ENCODE results near the gene UBE2J2. TPM values are rescaled to one million over a fixed set of nuclear protein-coding genes. Genes with fewer than 3 reads are reported as not detected.

UBE2J2 gene
- total and polyA plus RNA-seq, 2 of the 13 experiments (the other 11 are each of a cell fraction or from before 2014, with no cell fraction given): 25.4 to 29.4 TPM

DNA sequence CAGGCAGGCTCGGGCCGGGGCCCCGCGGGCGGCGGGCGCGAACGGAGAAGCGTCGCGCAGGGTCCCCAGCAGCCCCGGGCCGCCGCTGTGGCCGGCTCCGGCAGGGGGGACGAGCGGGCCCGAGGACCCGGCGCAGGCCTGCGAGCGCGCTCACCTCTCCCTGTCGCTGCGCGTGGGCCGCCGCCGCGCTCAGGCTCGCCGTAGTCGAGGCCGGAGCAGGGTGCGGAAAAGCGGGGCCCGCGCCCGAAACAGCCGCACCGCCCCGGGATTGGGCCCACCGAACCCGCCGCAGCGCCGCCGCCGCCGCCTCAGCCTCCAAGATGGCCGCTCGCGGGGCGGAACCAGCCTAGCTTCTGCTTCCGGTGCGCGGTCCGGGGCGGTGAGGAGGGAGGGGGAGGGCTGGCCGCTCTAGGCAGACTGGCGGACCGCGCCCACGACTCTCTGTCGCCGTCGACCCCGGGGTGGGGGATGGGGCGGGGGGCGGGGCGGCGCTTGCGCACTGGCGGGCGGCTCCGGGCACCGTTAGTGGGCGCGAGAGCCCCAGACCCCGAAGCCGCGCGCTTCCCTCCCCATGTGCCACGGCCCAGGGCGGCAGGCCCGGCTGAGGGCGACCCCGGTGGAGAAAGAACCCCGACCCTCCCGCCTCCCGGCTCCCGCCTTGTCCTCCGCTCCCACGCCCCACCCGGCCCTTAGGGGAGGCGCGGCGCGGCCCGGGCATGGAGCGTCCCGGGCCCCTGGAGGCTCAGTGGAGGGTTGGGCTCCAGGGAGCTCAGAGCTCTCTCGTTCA, at the start of gene UBE2J2 (continued):
- TF ChIP-seq ATF1 (CRISPR knock-in tag; IDR thresholded peaks at IDR 0.05) (no peak), CENPBD1 (CRISPR knock-in tag; IDR thresholded peaks at IDR 0.05; ENCODE audit: borderline replicate concordance, low read depth) (no peak), ZNF552 (CRISPR knock-in tag; IDR thresholded peaks at IDR 0.05; ENCODE audit: borderline replicate concordance) (peak; percentile 64; the same call in 1 of the 2 replicates), ZNF326 (CRISPR knock-in tag; IDR thresholded peaks at IDR 0.05; ENCODE audit: borderline replicate concordance) (no peak), ZSCAN30 (CRISPR knock-in tag; IDR thresholded peaks at IDR 0.05) (no peak), SNAI1 (CRISPR knock-in tag; IDR thresholded peaks at IDR 0.05; ENCODE audit: borderline replicate concordance) (no peak), KLF13 (CRISPR knock-in tag; IDR thresholded peaks at IDR 0.05) (no peak), TAF15 (IDR thresholded peaks at IDR 0.05; ENCODE audit: low read depth, low read length, poor library complexity, severe bottlenecking) (no peak), SATB2 (CRISPR knock-in tag; IDR thresholded peaks at IDR 0.05) (no peak), SRSF9 (IDR thresholded peaks at IDR 0.05; ENCODE audit: borderline replicate concordance, insufficient read depth, low read depth, low read length, poor library complexity, severe bottlenecking) (no peak), RBFOX2 (IDR thresholded peaks at IDR 0.05; ENCODE audit: low read depth, low read length) (peak; percentile 85), ZNF33A (CRISPR knock-in tag; IDR thresholded peaks at IDR 0.05; ENCODE audit: borderline replicate concordance) (no peak), ZBTB7A (CRISPR knock-in tag; IDR thresholded peaks at IDR 0.05) (no peak; the same call in 1 of the 2 replicates), ISX (CRISPR knock-in tag; conservative IDR thresholded peaks at IDR 0.05) (no peak), ZBTB44 (CRISPR knock-in tag; IDR thresholded peaks at IDR 0.05) (no peak), GATA4 (IDR thresholded peaks at IDR 0.05; ENCODE audit: borderline replicate concordance, low read depth) (peak; percentile 33; the same call in 1 of the 2 replicates), XBP1 (CRISPR knock-in tag; IDR thresholded peaks at IDR 0.05) (no peak), ZFP36L2 (CRISPR knock-in tag; IDR thresholded peaks at IDR 0.05) (no peak), FOXC1 (CRISPR knock-in tag; IDR thresholded peaks at IDR 0.05; ENCODE audit: borderline replicate concordance) (peak; percentile 82), CERS6 (CRISPR knock-in tag; IDR thresholded peaks at IDR 0.05) (no peak)

Data from HepG2 (cell line).